HPDE6-E6E7 (cell line): Measurements from ENCODE around the gene VASH2.
"Not testable (repeated sequence)": the region's sequence is repeated elsewhere in the genome, so short reads cannot be mapped to it uniquely, and the experiment has no call there.

Source experiments
- DNase-seq: peaks from one replicate; pipeline ENCODE4 v3.0.0; 2011; ENCODE audit warnings: missing footprints; ENCODE audit errors: extremely low spot score

VASH2 gene

GRCh38 chr1:212981025-212981495 lies 30.7 kb downstream of the VASH2 start:
- no peak for DNase-seq

- no peak for DNase-seq
These were observed 31.4 kb downstream of the VASH2 start for GRCh38 chr1:212981571-212982328.

DNA sequence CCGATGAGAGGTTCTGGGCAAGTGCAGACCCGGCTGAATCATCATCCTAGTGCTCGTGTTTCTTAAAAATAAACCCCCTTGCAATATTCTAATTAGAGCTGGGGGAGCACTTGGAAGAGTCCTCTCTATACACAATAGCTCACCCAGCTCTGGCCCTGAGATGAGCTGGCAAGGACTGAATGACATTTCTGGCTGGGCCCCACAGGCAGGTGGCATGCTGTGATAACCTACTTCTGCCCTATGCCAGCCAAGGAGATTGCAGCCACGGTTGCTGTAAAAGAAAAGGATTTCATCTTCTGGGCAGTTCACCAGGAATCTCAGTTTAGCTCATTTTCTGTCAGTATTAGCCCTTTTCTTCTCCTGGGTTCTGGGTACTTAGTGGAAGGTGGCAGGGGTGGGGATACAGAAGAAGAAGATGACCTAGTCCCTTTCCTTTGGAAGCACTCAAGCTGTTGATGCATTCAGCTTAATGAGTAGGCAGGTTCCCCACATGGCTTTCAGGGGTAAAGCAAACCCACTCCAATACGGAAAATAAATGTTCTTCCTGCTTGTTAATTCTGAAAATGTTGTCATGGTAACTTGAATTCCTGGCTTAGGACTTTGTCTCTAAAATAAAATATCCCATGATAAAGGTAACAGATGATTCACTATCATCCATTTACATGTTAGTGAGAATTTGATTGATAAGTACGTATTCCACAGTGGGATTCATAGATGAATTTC lies 32.2 kb downstream of the VASH2 start:
- no peak for DNase-seq

DNA sequence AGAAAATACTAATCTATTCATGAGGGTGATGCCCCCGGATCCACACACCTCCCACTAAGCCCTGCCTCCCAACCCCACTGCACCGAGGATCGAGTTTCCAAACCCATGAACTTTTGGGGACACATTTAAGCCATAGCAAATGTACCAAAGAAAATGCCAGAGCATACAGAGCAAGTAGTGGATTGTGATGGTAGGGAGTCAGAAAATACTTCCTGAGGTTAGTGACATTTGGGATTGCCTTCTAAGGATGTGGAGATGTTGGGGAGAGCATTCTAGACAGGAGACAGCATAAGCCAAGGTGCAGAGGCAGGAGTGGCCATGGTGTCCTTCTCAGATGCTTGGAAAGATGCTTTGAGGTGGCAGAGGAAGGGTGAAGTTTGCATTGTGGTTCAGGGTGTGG lies 33.1 kb downstream of the VASH2 start:
- DNase-seq = no peak

- DNase-seq = no peak
These were observed 34.4 kb downstream of the VASH2 start for GRCh38 chr1:212984522-212985291.

DNA sequence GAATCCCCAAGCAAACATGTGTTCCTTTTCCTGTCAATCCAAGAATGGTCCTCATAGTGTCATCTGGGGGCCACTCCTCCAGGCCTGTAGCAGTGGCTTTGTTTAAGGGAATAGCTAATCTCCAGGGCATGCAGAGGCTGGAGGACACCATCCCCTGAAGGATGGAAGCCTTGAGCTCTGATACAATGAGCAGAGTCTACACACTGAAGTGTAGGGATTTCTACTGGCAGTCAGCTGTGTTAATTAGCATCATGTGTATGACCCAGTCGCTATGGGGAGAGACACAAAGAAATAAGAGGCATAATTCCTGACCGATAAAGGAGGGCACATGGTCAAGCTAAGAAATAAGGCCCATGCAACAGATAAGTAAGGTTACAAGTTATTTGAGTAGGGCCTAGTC lies 36.2 kb downstream of the VASH2 start:
- DNase-seq = no peak

GRCh38 chr1:212987702-212988322 lies 37.5 kb downstream of the VASH2 start:
- DNase-seq = no peak

DNA sequence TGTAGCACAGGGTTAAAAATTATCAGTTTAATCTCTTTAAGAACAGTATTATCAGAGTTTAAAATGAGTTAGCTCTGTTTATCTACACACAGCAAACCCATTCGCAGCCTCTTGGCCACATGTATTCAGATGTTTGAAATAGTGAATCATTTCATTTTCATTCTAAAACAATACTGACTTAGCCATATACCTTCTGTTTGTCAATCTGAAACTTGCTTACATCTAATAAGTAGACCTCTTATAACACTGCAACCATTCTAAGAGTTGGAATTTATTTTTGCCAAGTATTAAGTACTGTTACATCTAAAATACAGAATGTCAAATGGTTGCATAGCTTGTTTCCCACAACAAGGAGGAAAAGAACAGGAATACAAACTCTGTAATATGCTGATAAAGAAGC lies 39.9 kb downstream of the VASH2 start:
- DNase-seq = no peak

- DNase-seq = not testable (repeated sequence)
These were observed 43.6 kb downstream of the VASH2 start for GRCh38 chr1:212993960-212994359.

DNA sequence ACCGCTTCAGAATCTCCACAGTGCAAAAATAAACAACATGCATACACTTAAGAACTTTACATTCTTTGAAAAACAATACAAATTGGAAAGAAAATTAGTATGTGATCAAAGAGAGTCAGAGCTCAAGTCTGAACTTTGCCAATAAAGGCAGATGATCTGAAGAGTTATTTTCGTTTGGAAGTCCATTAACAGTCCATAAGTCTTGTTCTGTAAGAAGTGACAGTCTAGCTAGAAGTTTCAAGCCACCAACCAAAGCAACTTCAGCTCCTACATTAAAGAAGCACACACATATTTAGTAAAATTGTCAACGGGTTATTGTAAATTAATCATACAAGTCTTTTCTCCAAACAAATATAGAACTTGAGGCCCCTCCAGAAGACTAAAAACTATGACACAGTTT lies 44.6 kb downstream of the VASH2 start:
- no peak for DNase-seq

GRCh38 chr1:213003256-213003655 lies 52.9 kb downstream of the VASH2 start:
- DNase-seq = no peak

DNA sequence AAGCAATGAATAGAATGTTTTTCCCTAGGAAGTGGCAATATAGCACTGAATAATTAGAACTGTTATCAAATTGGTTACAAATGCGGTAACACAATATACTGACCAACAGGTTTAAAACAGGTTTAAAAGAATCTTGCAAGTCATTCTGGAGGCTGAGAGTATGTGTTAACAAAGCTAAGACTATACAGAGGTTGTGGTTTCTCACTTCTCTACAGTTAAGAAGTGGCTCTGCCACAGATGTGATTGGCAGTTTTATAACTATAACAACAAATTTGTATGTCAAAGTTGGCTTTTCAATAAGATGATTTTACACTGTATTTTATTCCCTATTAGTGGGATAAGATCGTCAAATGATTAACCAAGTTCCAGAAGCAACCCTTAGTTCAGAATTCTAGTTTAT lies 58.2 kb downstream of the VASH2 start:
- no peak for DNase-seq

GRCh38 chr1:213014642-213015041 lies 64.3 kb downstream of the VASH2 start:
- DNase-seq = no peak

GRCh38 chr1:213015099-213016050 lies 65.0 kb downstream of the VASH2 start, which contains the start of gene ANGEL2:
Gene ANGEL2, minus strand, starts transcription at chr1:213015867. Its CDS starts 196 bp downstream, at chr1:213015671.
- DNase-seq = peak; percentile 98

GRCh38 chr1:213017447-213018273 lies 67.3 kb downstream of the VASH2 start:
- no peak for DNase-seq

GRCh38 chr1:213019450-213019849 lies 69.1 kb downstream of the VASH2 start:
- no peak for DNase-seq

GRCh38 chr1:213020016-213020415 lies 69.7 kb downstream of the VASH2 start:
- no peak for DNase-seq

- DNase-seq = not testable (repeated sequence)
These were observed 76.7 kb downstream of the VASH2 start for GRCh38 chr1:213027024-213027423.

DNA sequence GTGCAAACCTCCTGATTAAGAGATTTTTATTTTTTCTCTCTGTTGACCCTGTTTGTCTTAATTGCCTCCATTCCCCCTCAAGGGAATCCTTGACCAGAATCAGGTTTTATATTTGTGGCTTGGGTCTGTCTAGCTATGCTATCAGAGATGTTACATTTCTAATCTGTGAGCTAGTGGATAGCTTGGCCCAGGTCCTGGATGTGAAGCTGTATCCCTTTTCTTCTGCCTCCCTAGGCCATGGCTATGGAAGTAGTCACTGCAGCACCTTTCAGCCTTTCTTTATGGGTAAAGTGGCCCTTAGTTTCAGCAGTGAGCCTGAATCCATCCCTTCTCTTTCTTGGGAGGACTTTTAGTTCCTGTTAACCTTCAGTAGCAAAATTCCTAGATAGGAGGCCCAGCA lies 82.3 kb downstream of the VASH2 start:
- DNase-seq = no peak

DNA sequence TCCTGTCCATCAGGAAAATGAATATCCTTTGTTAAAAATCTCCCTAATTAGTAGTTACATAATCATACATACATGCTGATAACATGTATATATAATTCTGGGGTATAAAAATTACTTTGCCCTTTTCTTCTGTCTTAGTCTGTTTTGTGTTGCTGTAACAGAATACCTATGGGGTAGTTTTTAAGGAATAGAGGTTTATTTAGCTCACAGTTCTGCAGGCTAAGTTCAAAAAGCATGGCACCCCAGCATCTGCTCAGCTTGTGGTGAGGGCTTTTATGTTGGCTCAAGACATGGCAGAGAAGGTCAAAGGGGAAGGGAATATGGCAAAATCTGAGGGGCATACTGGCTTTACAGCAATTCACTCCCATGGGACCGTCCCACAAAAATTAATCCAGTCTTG lies 84.4 kb downstream of the VASH2 start:
- no peak for DNase-seq
